Activated T-cell treated with anti-CD3 and anti-CD28 coated beads, Interleukin-2, amount 50 U/mL, for 4 hours (primary cell): ENCODE measurements around the gene OR2T35. TPM values are rescaled to one million over a fixed set of nuclear protein-coding genes. Genes with fewer than 3 reads are reported as not detected.
"Not testable (repeated sequence)": the region's sequence is repeated elsewhere in the genome, so short reads cannot be mapped to it uniquely, and the experiment has no call there.

Experiments
- ATAC-seq, 2 donors: fragments of 200-7000 bp; cut with Tn5 transposase; one replicate each; pipeline ENCODE4 v1.10.0; 2021
- DNase-seq: peaks from one replicate; pipeline ENCODE4 v3.0.0-alpha.2; 2020
- H3K27me3 Mint-ChIP-seq: one replicate; pipeline ENCODE4 v1.8.0; 2021; ENCODE audit warnings: low read depth, mixed read lengths
- H3K36me3 Mint-ChIP-seq: one replicate; pipeline ENCODE4 v1.8.0; 2022; ENCODE audit warnings: mixed read lengths; ENCODE audit not compliant: insufficient read depth
- H3K4me1 Mint-ChIP-seq: one replicate; pipeline ENCODE4 v1.8.0; 2021; ENCODE audit warnings: low read depth, mixed read lengths
- H3K4me3 Mint-ChIP-seq: one replicate; pipeline ENCODE4 v1.8.0; 2021; ENCODE audit warnings: mild to moderate bottlenecking, moderate library complexity, mixed read lengths
- H3K9me3 Mint-ChIP-seq: one replicate; pipeline ENCODE4 v1.8.0; 2021; ENCODE audit warnings: mixed read lengths
- total RNA-seq, 3 donors: library from RNA; stranded (reverse); gene quantifications; one replicate each; pipeline ENCODE4 v1.2.1, GENCODE V29; 2021

The OR2T35 gene
- total RNA-seq, 3 donors from 2014 or later = not detected

DNA sequence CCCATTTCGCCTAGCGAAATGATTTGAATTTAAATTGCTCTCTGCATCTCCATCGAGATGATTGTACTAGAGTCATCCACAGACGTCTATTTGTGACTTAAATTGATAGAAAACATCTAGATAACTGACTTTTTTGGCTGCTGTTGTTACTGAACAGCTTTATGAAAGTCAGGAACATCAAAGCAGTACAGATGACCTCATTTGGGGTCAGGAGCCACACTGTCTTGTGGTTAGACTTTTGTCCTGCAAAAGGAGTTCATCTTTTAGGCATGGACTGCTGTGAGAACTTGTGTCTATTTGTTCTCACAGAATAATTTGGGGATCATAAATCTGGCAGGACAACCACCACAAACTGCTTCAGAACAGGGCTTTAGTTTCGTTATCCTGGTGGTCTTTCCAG is 5.4 kb downstream of the OR2T35 start:
- H3K4me3 Mint-ChIP-seq, H3K27me3 Mint-ChIP-seq, ATAC-seq, H3K9me3 Mint-ChIP-seq, DNase-seq, H3K4me1 Mint-ChIP-seq, H3K36me3 Mint-ChIP-seq: not testable (repeated sequence)

DNA sequence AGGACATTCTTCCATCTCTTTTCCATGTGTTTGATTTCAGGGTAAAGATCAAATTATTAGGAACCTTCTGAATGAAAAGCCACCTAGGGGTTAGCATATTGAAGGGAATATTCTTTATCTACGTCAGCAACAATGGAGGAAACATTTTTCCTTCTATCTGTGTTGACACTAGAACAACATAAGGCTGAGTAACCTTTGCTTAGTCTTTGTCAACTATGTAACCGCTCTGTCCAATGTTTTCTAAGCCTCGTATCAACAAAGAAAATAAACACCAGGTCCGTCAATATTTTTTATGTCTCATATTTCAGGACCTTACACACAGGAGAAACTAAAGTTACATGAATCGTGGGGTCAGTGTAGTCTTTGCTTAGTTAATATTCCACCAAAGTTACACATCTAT is 8.5 kb downstream of the OR2T35 start:
- DNase-seq, ATAC-seq: not testable (repeated sequence)

DNA sequence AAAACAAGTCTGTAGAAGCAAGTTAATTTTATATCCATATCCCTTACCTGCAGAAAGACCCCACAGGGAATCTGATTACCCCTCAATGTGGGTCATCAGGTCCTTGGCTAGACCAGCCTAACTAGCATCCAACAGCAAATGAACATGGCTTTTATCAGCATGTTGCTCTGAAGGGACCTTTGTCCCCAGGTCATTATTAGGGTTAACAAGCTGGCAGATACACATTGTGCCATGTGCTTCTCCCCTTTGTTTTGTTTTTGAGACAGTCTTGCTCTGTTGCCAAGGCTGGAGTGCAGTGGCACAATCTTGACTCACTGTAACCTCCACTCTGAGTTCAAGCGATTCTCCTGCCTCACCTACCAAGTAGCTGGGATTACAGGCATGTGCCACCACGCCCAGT is 10.1 kb downstream of the OR2T35 start, which contains the start of gene OR2T11:
OR2T11 (minus strand) TSS at position 101 of the 400 bp plus-strand sequence. CDS start 7,963 bp downstream, outside the sequence.
- not testable (repeated sequence) for H3K4me1 Mint-ChIP-seq, H3K4me3 Mint-ChIP-seq, H3K9me3 Mint-ChIP-seq, H3K36me3 Mint-ChIP-seq, DNase-seq, H3K27me3 Mint-ChIP-seq, ATAC-seq

More for the DNA sequence above, 8.5 kb downstream of the OR2T35 start:
- not testable (repeated sequence) for H3K9me3 Mint-ChIP-seq, H3K36me3 Mint-ChIP-seq, H3K27me3 Mint-ChIP-seq, H3K4me1 Mint-ChIP-seq, H3K4me3 Mint-ChIP-seq

DNA sequence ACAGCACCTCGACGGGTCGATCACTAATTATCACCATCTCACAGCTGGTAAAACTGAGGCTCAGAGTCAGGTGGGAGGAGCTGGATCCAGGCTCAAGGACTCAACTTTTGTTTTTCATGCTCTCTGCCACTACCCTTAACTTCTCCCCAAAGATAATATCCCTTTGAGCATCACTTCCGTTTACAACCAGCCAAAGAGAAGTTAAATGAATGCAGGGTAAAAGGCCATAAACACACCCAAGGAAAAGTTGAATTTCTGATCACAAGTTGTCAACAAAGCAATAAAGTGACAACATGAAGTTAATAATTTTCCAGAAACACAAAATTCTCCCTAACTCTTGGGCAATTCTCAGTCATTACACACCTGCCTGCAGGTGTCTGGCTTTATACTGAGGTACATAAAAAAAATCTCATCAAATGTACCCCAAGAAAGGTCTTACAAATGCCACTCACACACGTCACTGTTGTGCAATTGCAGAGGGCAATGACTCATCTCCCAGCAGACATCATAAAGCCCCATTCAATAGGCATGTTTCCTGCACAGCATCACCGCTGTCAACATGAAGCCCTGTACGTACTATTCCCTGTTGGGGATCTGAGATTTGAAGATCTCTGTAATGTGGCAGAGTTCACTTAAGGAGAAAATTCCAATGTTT is 13.6 kb downstream of the OR2T35 start:
- Mint-ChIP-seq H3K4me1 (no peaks in the 10 kb centered on the region), H3K4me3 (no peak overlapping the region), H3K9me3 (no peaks in the 10 kb centered on the region), H3K27me3 (no peaks in the 10 kb centered on the region), H3K36me3 (no peaks in the 10 kb centered on the region)
- ATAC-seq = no peak
- DNase-seq = no peak

DNA sequence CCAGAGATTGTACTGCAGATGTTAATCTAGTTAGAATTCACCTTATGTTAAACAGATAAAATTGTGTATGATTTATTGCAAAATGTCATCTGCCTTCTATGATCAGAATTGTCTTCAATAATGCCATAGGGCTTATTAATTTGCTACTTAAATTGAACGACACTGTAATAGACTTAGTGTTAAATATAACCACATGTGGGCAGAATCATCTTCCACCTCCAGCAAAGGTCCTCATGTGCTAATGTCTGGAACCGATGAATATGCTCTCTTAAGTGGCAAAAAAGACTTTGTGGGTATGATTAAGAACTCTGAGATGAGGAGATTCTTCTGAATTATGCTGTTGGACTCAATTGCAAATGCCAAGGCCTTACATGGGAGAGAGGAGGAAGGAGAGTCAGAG is 14.5 kb downstream of the OR2T35 start:
- no peak for ATAC-seq
- Mint-ChIP-seq H3K4me3 (no peak overlapping the region), H3K4me1 (no peaks in the 10 kb centered on the region), H3K27me3 (no peaks in the 10 kb centered on the region), H3K36me3 (no peaks in the 10 kb centered on the region), H3K9me3 (no peaks in the 10 kb centered on the region)
- no peak for DNase-seq

DNA sequence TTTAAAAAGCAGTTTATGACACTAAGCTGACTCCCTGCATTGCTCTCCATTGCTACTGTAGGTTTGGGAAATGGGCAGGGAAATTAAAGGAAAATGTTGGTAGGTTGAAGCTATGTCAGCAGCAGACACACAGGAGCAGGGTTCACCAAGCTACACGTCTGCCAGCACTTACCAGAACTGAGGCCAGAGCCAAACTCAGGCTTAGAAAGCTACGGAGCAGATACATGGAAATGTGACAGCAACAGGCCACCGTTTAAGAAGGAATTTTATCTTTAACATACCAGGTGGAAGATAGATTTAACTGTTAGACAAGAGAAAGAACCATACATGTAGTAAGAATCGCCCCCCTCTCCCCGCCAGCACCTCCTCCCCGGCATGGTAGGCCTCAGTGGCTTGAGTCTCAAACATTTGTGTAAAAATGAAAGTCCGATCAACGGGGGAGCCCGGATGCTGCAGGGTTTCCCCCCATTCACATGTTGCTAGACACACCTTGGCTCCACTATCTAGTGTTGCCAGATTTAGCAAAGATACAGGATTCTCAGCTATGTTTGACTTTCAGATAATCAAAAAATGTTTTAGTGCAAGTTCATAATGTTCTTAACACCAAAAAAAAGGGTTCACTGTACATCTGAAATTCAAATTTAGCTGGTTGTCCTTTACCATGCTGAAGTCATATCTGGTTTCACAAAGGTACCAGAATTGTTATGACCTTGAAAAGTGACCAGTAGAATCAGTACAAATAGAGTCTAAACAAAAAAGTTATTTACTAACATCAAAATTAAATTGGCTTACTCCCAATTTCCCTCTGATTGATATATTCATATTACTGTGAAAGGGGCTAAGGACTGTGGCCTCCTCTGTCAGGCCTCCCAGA is 16.9 kb downstream of the OR2T35 start:
- Mint-ChIP-seq H3K4me1 (no peaks in the 10 kb centered on the region), H3K27me3 (no peaks in the 10 kb centered on the region), H3K36me3 (no peaks in the 10 kb centered on the region), H3K4me3 (no peak overlapping the region), H3K9me3 (no peaks in the 10 kb centered on the region)
- DNase-seq = no peak
- no peak for ATAC-seq

DNA sequence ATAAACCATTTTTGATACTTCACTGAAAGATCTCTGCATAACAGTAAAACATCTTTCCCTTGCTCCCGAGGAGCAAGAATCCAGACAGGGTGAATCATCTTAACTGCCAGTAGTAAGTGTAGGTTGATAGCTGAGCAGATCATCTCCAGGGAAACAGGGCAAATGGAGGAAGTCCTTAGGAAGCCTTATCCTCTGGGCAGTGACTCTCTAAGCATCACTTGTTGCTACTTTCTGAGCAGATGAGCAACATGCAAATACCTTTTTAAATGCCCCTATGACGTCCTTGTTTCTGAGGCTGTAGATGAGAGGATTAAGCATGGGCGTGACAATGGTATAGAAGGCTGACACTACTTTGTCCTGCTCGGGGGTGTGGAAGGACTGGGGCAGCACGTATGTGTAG is 19.1 kb downstream of the OR2T35 start:
- no peak overlapping the region for H3K4me3 Mint-ChIP-seq
- H3K4me1 Mint-ChIP-seq = no peaks in the 10 kb centered on the region
- ATAC-seq (no peak), DNase-seq (no peak)
- H3K27me3 Mint-ChIP-seq = no peaks in the 10 kb centered on the region
- no peaks in the 10 kb centered on the region for H3K36me3 Mint-ChIP-seq
- H3K9me3 Mint-ChIP-seq = no peaks in the 10 kb centered on the region

DNA sequence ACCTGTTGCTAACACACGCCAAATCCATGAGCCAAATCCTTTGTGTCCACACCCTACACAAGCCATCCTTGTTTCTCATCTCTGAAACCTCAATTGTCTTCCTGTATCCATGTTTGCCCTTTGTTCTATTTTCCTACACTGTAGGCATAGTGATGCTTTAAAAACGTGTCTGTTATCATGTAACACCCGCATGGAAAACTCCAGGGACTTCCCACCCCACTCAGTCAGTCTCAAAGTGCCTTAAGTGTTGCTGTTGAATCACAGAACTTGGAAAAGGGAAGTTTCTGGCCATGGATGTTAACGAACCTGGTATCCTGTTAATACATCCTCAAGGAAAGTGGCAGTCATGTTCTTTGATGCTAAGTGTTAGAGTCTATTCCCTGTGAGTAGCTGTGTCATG is 19.9 kb downstream of the OR2T35 start:
- no peak for DNase-seq
- no peaks in the 10 kb centered on the region for H3K36me3 Mint-ChIP-seq
- no peak for ATAC-seq
- H3K27me3 Mint-ChIP-seq = no peaks in the 10 kb centered on the region
- no peaks in the 10 kb centered on the region for H3K4me1 Mint-ChIP-seq
- no peak overlapping the region for H3K4me3 Mint-ChIP-seq
- H3K9me3 Mint-ChIP-seq = no peaks in the 10 kb centered on the region

DNA sequence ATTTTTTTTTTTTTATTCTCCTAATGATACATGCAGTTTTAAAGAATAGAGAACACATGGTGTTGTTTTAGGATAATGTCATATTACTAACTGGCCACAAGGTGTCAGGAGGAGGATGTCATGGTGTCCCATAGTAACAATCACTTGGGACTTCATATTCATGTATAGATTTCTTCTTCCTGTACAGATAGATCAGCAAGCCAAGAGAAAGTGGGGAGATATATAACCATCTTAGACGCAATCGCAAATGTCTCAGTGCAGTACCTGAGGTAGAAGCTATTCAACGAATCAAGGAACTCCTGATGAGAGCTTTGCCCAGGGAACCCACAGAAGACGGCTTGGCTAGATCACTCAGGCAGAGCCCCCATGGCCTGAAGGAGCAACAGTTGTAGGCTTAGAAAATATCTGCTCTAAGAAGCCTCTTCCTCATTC is 22.5 kb downstream of the OR2T35 start:
- H3K27me3 Mint-ChIP-seq = no peaks in the 10 kb centered on the region
- peaks cover 2% of the 10 kb centered on the region for H3K4me1 Mint-ChIP-seq
- no peaks in the 10 kb centered on the region for H3K9me3 Mint-ChIP-seq
- no peak overlapping the region for H3K4me3 Mint-ChIP-seq
- ATAC-seq (peak; percentile 50 to 82), DNase-seq (no peak)
- H3K36me3 Mint-ChIP-seq = no peaks in the 10 kb centered on the region

DNA sequence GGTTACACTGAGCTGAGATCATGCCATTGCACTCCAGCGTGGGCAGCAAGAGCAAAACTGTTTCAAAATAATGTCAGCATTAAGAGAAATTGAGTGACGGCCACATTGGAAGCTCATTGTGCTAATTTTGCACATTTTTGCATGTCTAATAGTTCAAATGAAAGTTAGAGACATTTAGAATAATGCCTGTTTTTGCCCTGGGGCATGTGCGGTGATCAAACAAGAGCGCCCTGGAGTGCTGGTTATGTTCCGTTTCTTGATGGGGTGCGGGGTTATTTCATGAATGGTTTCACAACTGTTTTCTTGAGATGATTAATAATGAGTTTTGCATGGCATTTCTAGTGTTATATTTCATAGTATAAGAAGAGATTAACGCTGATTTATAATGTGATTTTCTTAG is 23.3 kb downstream of the OR2T35 start:
- ATAC-seq (no peak), DNase-seq (no peak)
- Mint-ChIP-seq H3K4me3 (no peak overlapping the region), H3K27me3 (no peaks in the 10 kb centered on the region), H3K4me1 (peaks cover 2% of the 10 kb centered on the region), H3K9me3 (no peaks in the 10 kb centered on the region), H3K36me3 (no peaks in the 10 kb centered on the region)

DNA sequence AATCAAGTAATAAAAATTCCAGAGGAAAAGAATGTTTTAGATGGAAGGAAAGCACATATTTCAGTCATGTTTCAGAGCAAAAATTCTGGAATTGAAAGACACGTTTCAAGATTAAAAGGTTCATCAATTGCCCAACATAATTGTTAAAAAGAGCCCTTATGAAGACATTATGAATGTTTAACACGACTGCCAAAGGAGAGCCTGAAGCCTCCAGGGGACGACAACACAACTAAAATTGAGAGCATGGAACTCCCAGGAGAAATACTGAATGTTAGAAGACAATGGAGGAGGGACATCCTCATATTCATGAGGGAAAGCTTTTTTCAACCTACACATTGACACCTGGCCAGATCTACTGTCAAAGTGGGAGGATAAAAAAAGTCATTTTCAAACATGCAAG is 26.2 kb downstream of the OR2T35 start:
- Mint-ChIP-seq H3K9me3 (no peaks in the 10 kb centered on the region), H3K4me1 (peaks cover 6% of the 10 kb centered on the region), H3K27me3 (no peaks in the 10 kb centered on the region), H3K4me3 (no peak overlapping the region), H3K36me3 (no peaks in the 10 kb centered on the region)
- peak; percentile 27 for DNase-seq
- ATAC-seq = no peak

DNA sequence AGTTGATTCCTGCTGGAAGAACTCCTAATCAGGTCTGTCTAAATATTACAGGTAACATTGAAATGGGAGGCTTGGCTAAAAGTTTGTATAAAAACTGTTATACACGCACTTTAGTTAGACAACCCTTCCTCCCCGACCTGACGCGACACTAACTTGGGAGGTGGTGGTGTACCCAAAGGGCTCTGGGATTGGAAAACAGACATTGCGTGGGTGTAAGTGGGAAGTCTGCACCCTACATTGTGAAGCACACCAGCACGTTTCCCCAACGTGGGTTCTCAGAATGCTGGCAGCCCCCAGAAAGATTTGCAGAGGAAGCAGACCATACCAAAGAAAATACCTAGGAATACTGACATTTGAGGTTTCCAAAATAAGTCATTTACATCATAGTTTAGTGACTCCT is 27.0 kb downstream of the OR2T35 start:
- DNase-seq (no peak), ATAC-seq (no peak)
- H3K27me3 Mint-ChIP-seq = no peaks in the 10 kb centered on the region
- no peaks in the 10 kb centered on the region for H3K9me3 Mint-ChIP-seq
- peaks cover 7% of the 10 kb centered on the region for H3K4me1 Mint-ChIP-seq
- H3K36me3 Mint-ChIP-seq = no peaks in the 10 kb centered on the region
- no peak overlapping the region for H3K4me3 Mint-ChIP-seq

DNA sequence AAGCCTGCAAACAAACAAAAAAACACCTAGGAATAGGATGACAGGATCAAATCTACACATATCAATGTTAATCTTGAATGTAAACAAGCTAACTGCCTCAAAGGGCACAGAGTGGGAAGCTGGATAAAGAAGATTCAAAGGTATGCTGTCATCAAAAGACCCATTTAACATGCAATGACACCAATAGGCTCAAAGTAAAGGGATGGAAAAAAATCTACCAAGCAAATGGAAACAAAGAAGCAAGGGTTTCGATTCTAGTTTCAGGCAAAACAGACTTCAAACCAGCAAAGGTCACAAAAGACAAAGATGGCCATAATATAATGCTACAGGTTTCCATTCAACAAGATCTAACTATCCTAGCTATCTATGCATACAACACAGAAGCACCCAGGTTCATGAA is 31.3 kb downstream of the OR2T35 start:
- Mint-ChIP-seq H3K36me3 (no peaks in the 10 kb centered on the region), H3K27me3 (peaks cover 2% of the 10 kb centered on the region), H3K9me3 (no peaks in the 10 kb centered on the region), H3K4me3 (no peak overlapping the region), H3K4me1 (peaks cover 10% of the 10 kb centered on the region)
- ATAC-seq (peak; percentile 75 to 79), DNase-seq (no peak)

DNA sequence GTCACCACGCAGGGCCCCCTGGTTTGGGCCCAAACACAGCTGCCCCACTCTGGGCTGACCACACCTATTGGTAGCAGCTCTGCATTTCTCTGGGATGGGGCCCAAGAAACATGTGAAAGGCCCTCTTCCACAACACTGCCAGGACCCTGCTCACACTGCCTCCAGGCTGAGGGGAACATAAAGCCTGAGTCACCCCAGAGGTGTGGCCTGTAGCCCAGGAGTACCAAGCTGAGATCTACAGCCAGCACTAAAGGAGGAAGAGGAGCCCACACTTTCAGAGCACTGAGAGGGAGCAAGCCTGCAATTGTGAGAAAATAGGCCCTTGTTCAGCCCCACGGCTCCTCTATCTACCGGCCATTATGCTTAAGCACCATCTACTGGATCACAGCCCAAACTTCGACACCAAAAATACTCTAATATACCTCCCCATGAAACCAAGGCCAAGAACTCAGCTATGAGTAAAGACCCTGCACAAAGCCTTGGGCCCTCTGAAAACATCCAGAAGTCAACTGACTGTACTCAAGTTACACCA is 33.1 kb downstream of the OR2T35 start:
- no peak for DNase-seq
- peak; percentile 62 to 67 for ATAC-seq
- H3K9me3 Mint-ChIP-seq = no peaks in the 10 kb centered on the region
- no peak overlapping the region for H3K4me3 Mint-ChIP-seq
- peaks cover 2% of the 10 kb centered on the region for H3K27me3 Mint-ChIP-seq
- no peaks in the 10 kb centered on the region for H3K36me3 Mint-ChIP-seq
- H3K4me1 Mint-ChIP-seq = peaks cover 8% of the 10 kb centered on the region

DNA sequence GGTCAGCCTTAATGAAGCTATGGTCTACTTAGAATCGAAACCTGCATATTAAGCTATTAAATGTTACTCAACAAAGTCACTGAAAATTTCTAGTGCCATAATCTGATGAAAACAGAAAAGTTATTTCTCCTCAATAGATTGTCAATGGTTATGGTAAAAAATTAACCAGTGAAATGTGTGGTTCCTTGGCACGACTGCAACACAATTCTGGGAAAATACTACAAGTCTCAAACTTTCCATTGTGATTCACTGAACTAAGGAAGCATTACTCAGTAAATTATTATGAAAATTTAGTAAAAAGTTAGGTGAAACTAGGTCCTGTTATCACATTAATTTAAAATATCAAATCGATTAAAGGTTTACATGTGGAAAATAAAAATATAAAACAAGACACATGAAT is 34.8 kb downstream of the OR2T35 start:
- ATAC-seq (no peak), DNase-seq (no peak)
- Mint-ChIP-seq H3K4me1 (peaks cover 10% of the 10 kb centered on the region), H3K9me3 (no peaks in the 10 kb centered on the region), H3K27me3 (peaks cover 2% of the 10 kb centered on the region), H3K36me3 (no peaks in the 10 kb centered on the region), H3K4me3 (no peak overlapping the region)
